ENCODE data around the gene ST8SIA6. TPM values are rescaled to one million over a fixed set of nuclear protein-coding genes. Genes with fewer than 3 reads are reported as not detected.
"Not testable (repeated sequence)": the region's sequence is repeated elsewhere in the genome, so short reads cannot be mapped to it uniquely, and the experiment has no call there.

The ST8SIA6 gene
- total RNA-seq, 1 experiment from 2014 or later = 1.1 TPM

GRCh38 chr10:17340144-17340829, 114.1 kb downstream of the ST8SIA6 start:
- DNase-seq (ENCODE audit: low read depth, low spot score) = no peak
- in situ Hi-C loops (cut with HindIII; ENCODE audit: low pct_unique_long_range_greater_than_20kb, low sequenced_read_pairs) = no loop called here

GRCh38 chr10:17335065-17335464, 119.3 kb downstream of the ST8SIA6 start:
- no peak for DNase-seq (ENCODE audit: low read depth, low spot score)

GRCh38 chr10:17330501-17330900, 123.9 kb downstream of the ST8SIA6 start:
- no peak for DNase-seq (ENCODE audit: low read depth, low spot score)
- in situ Hi-C loops (cut with HindIII; ENCODE audit: low pct_unique_long_range_greater_than_20kb, low sequenced_read_pairs) = no loop called here

More at GRCh38 chr10:17335065-17335464, 119.3 kb downstream of the ST8SIA6 start:
- in situ Hi-C loops (cut with HindIII; ENCODE audit: low pct_unique_long_range_greater_than_20kb, low sequenced_read_pairs) = no loop called here

GRCh38 chr10:17326377-17326776, 128.0 kb downstream of the ST8SIA6 start:
- no peak for DNase-seq (ENCODE audit: low read depth, low spot score)
- in situ Hi-C loops (cut with HindIII; ENCODE audit: low pct_unique_long_range_greater_than_20kb, low sequenced_read_pairs) = no loop called here

GRCh38 chr10:17321957-17322356, 132.4 kb downstream of the ST8SIA6 start:
- in situ Hi-C loops (cut with HindIII; ENCODE audit: low pct_unique_long_range_greater_than_20kb, low sequenced_read_pairs); DNase-seq (ENCODE audit: low read depth, low spot score): not testable (repeated sequence)

GRCh38 chr10:17316488-17317170, 137.8 kb downstream of the ST8SIA6 start:
- DNase-seq (ENCODE audit: low read depth, low spot score) = no peak
- in situ Hi-C loops (cut with HindIII; ENCODE audit: low pct_unique_long_range_greater_than_20kb, low sequenced_read_pairs) = no loop called here

GRCh38 chr10:17309435-17309834, 145.0 kb downstream of the ST8SIA6 start:
- in situ Hi-C loops (cut with HindIII; ENCODE audit: low pct_unique_long_range_greater_than_20kb, low sequenced_read_pairs) = no loop called here
- DNase-seq (ENCODE audit: low read depth, low spot score) = no peak

- no peak for DNase-seq (ENCODE audit: low read depth, low spot score)
- in situ Hi-C loops (cut with HindIII; ENCODE audit: low pct_unique_long_range_greater_than_20kb, low sequenced_read_pairs) = no loop called here
Measured at GRCh38 chr10:17307123-17307522, 147.3 kb downstream of the ST8SIA6 start.

- in situ Hi-C loops (cut with HindIII; ENCODE audit: low pct_unique_long_range_greater_than_20kb, low sequenced_read_pairs) = no loop called here
Measured at GRCh38 chr10:17292375-17292774, 162.0 kb downstream of the ST8SIA6 start.

GRCh38 chr10:17290226-17290625, 164.2 kb downstream of the ST8SIA6 start:
- DNase-seq (ENCODE audit: low read depth, low spot score) = peak; percentile 56
- in situ Hi-C loops (cut with HindIII; ENCODE audit: low pct_unique_long_range_greater_than_20kb, low sequenced_read_pairs) = no loop called here

More at GRCh38 chr10:17292375-17292774, 162.0 kb downstream of the ST8SIA6 start:
- DNase-seq (ENCODE audit: low read depth, low spot score) = no peak

GRCh38 chr10:17289763-17290162, 164.6 kb downstream of the ST8SIA6 start:
- in situ Hi-C loops (cut with HindIII; ENCODE audit: low pct_unique_long_range_greater_than_20kb, low sequenced_read_pairs) = no loop called here
- DNase-seq (ENCODE audit: low read depth, low spot score) = no peak

GRCh38 chr10:17286562-17287550, 167.5 kb downstream of the ST8SIA6 start:
- in situ Hi-C loops (cut with HindIII; ENCODE audit: low pct_unique_long_range_greater_than_20kb, low sequenced_read_pairs) = no loop called here

GRCh38 chr10:17282311-17282710, 172.1 kb downstream of the ST8SIA6 start:
- in situ Hi-C loops (cut with HindIII; ENCODE audit: low pct_unique_long_range_greater_than_20kb, low sequenced_read_pairs) = no loop called here
- DNase-seq (ENCODE audit: low read depth, low spot score) = no peak

More at GRCh38 chr10:17286562-17287550, 167.5 kb downstream of the ST8SIA6 start:
- DNase-seq (ENCODE audit: low read depth, low spot score) = peak; percentile 55

- no peak for DNase-seq (ENCODE audit: low read depth, low spot score)
- in situ Hi-C loops (cut with HindIII; ENCODE audit: low pct_unique_long_range_greater_than_20kb, low sequenced_read_pairs) = no loop called here
Measured at GRCh38 chr10:17278607-17279240, 175.7 kb downstream of the ST8SIA6 start.

GRCh38 chr10:17276756-17277424, 177.5 kb downstream of the ST8SIA6 start:
- in situ Hi-C loops (cut with HindIII; ENCODE audit: low pct_unique_long_range_greater_than_20kb, low sequenced_read_pairs) = no loop called here
- DNase-seq (ENCODE audit: low read depth, low spot score) = no peak

GRCh38 chr10:17273403-17273802, 181.0 kb downstream of the ST8SIA6 start:
- in situ Hi-C loops (cut with HindIII; ENCODE audit: low pct_unique_long_range_greater_than_20kb, low sequenced_read_pairs) = no loop called here

GRCh38 chr10:17272648-17273047, 181.7 kb downstream of the ST8SIA6 start:
- DNase-seq (ENCODE audit: low read depth, low spot score) = no peak
- in situ Hi-C loops (cut with HindIII; ENCODE audit: low pct_unique_long_range_greater_than_20kb, low sequenced_read_pairs) = no loop called here

More at GRCh38 chr10:17273403-17273802, 181.0 kb downstream of the ST8SIA6 start:
- no peak for DNase-seq (ENCODE audit: low read depth, low spot score)

All from SK-MEL-5 (cell line).